OCI-LY3 (cell line): Measurements from ENCODE around the gene ADA.

Experiments
- H2AFZ ChIP-seq: fragments of 200-600, 300-600 bp; shearing (Covaris generic); 2 replicates; pipeline ENCODE4 v1.6.0; 2014; ENCODE audit warnings: antibody characterized with exemption, low read depth, low read length
- H3K27ac ChIP-seq: fragments of 200-600, 300-600 bp; sonication (generic); 2 replicates; pipeline ENCODE4 v1.5.1; 2014; ENCODE audit warnings: mild to moderate bottlenecking, low read length, moderate library complexity, mixed read lengths
- H3K27me3 ChIP-seq: fragments of 200-600, 300-600 bp; sonication (generic); 2 replicates; pipeline ENCODE4 v1.6.1; 2014; ENCODE audit warnings: low read depth, low read length, mixed read lengths
- H3K36me3 ChIP-seq: fragments of 200-600, 300-600 bp; sonication (generic); replicated peaks from 2 replicates; pipeline ENCODE3; 2014; ENCODE audit warnings: low read depth, low read length, mixed read lengths
- H3K4me1 ChIP-seq: fragments of 300-600, 200-600 bp; sonication (generic); 2 replicates; pipeline ENCODE4 v1.6.1; 2014; ENCODE audit warnings: low read length, mixed read lengths
- H3K4me2 ChIP-seq: fragments of 200-600, 300-600 bp; sonication (generic); 2 replicates; pipeline ENCODE4 v1.6.1; 2014; ENCODE audit warnings: low read length, mixed read lengths
- H3K4me3 ChIP-seq: fragments of 300-600, 200-600 bp; sonication (generic); 2 replicates; pipeline ENCODE4 v1.5.1; 2014; ENCODE audit warnings: antibody characterized with exemption, mild to moderate bottlenecking, low read length, moderate library complexity
- H3K79me2 ChIP-seq: fragments of 300-600, 200-600 bp; shearing (Covaris generic); 2 replicates; pipeline ENCODE4 v1.6.1; 2014; ENCODE audit warnings: mild to moderate bottlenecking, low read length, mixed read lengths
- H3K9ac ChIP-seq: fragments of 300-600, 200-600 bp; shearing (Covaris generic); 2 replicates; pipeline ENCODE4 v1.6.0; 2014; ENCODE audit warnings: mild to moderate bottlenecking, low read length, moderate library complexity
- H3K9me3 ChIP-seq: fragments of 200-600, 300-600 bp; shearing (Covaris generic); 2 replicates; pipeline ENCODE4 v1.6.1; 2014; ENCODE audit warnings: low read length, mixed read lengths; ENCODE audit not compliant: insufficient read depth
- H4K20me1 ChIP-seq: fragments of 200-600, 300-600 bp; sonication (generic); 2 replicates; pipeline ENCODE4 v1.6.1; 2016; ENCODE audit warnings: low read length, mixed read lengths; ENCODE audit not compliant: insufficient read depth
- EZH2phosphoT487 ChIP-seq: fragments of 200-600 bp; shearing (Covaris generic); IDR thresholded peaks from 2 replicates; pipeline ENCODE4 v1.6.1; 2018; ENCODE audit warnings: antibody characterized with exemption, mixed run types, low read depth
- TF ChIP-seq, protein P1 (sequence below): fragments of 200-600, 300-600 bp; sonication (generic); IDR thresholded peaks from 2 replicates; pipeline ENCODE4 v1.5.1; 2014; ENCODE audit warnings: antibody characterized with exemption, low read length, low read depth

ADA gene

DNA sequence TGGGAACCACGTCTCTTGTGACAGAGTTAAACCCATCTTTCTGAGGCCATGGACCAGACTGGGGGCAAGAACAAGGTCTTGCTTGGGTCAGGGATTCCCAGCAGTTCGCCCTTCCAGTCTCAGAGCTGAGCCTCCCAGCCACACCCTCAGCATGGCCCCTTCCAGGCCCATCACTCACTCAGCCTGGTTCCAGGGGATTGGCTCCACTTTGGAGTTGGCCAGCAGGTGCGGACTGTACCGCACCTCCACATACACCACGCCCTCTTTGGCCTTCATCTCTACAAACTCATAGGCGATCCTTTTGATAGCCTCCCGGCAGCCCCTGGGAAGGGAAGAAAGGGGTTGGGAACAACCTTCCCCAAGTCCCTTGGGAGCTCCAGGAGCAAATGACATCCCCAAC is 25.2 kb downstream of the ADA start:
- Histone ChIP-seq H3K9me3 (no peaks in the 10 kb centered on the region), H3K27me3 (no peaks in the 10 kb centered on the region), H3K4me3 (no peak overlapping the region), H3K79me2 (no peaks in the 10 kb centered on the region), H4K20me1 (0 out of 2 replicates have a peak, but pooled peaks cover 6% of the 10 kb centered on the region), H2AFZ (no peak overlapping the region), H3K9ac (no peak overlapping the region), H3K4me1 (no peaks in the 10 kb centered on the region), H3K4me2 (no peak overlapping the region), H3K36me3 (peaks cover 63% of the 10 kb centered on the region), H3K27ac (no peak overlapping the region)
- TF ChIP-seq EZH2phosphoT487, result no peak
- TF ChIP-seq, protein P1, sequence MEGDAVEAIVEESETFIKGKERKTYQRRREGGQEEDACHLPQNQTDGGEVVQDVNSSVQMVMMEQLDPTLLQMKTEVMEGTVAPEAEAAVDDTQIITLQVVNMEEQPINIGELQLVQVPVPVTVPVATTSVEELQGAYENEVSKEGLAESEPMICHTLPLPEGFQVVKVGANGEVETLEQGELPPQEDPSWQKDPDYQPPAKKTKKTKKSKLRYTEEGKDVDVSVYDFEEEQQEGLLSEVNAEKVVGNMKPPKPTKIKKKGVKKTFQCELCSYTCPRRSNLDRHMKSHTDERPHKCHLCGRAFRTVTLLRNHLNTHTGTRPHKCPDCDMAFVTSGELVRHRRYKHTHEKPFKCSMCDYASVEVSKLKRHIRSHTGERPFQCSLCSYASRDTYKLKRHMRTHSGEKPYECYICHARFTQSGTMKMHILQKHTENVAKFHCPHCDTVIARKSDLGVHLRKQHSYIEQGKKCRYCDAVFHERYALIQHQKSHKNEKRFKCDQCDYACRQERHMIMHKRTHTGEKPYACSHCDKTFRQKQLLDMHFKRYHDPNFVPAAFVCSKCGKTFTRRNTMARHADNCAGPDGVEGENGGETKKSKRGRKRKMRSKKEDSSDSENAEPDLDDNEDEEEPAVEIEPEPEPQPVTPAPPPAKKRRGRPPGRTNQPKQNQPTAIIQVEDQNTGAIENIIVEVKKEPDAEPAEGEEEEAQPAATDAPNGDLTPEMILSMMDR, result no peak

DNA sequence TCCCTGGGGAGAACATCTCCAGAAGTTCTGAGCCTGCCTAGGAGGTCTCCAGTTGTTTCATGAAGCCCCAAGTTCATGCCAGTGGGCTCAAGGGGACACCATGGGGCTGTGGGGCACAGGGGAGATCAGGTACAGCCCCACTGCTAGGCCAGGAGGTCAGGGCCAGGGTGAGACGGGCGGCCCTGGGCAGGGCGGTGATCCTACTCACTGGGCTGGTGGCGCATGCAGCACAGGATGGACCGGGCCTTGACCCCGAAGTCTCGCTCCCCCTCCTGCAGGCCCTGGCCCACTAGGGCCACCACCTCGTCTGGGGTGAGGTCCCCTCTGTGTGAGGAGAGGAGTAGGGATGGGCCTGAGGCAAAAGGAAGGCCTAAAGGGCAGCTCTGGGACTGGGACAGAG is 26.1 kb downstream of the ADA start:
- Histone ChIP-seq H3K36me3 (peaks cover 69% of the 10 kb centered on the region), H3K4me1 (no peaks in the 10 kb centered on the region)
- TF ChIP-seq EZH2phosphoT487, result no peak
- TF ChIP-seq, protein P1, result no peak

DNA sequence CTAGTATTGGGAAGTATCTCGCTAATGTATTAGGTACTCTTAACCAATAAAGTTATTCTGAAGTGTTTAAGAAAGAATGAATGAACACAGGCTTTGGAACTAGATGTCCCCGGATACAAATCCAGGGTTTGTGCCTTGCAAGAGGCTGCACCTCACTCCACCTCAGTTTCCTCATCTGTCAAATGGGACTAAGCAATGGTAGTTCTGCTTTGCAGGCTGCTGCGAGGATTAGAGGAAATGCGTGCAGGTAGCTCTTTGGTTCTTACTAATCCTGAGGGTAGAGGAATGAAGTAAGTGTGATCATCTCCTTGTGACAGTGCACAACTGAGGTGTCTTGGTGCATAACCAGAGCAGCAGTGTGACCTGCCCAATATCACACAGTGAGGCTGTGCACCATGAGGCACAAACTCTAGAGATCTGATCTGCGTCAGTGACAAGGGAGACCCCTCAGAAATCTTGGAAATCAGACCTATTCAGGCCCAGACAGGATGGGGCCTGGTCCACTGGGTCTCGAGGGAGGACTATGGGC is 26.7 kb downstream of the ADA start:
- H3K4me1 ChIP-seq, result no peaks in the 10 kb centered on the region
- no peak overlapping the region for H3K4me3 ChIP-seq
- peaks cover 10% of the 10 kb centered on the region; the same call in 1 of the 2 replicates for H4K20me1 ChIP-seq
- no peaks in the 10 kb centered on the region for H3K9me3 ChIP-seq
- H3K79me2 ChIP-seq, result no peaks in the 10 kb centered on the region
- no peak overlapping the region for H2AFZ ChIP-seq
- no peaks in the 10 kb centered on the region for H3K27me3 ChIP-seq
- TF ChIP-seq, protein P1, result no peak
- no peak for TF ChIP-seq EZH2phosphoT487
- no peak overlapping the region for H3K9ac ChIP-seq
- H3K36me3 ChIP-seq, result peaks cover 75% of the 10 kb centered on the region
- no peak overlapping the region for H3K4me2 ChIP-seq
- no peak overlapping the region for H3K27ac ChIP-seq

More for the DNA sequence above, 26.1 kb downstream of the ADA start:
- no peak overlapping the region for H3K4me3 ChIP-seq
- H2AFZ ChIP-seq, result no peak overlapping the region
- no peaks in the 10 kb centered on the region for H3K79me2 ChIP-seq
- peaks cover 6% of the 10 kb centered on the region; the same call in 1 of the 2 replicates for H4K20me1 ChIP-seq
- H3K27ac ChIP-seq, result no peak overlapping the region
- H3K9ac ChIP-seq, result no peak overlapping the region
- no peaks in the 10 kb centered on the region for H3K9me3 ChIP-seq
- no peaks in the 10 kb centered on the region for H3K27me3 ChIP-seq
- H3K4me2 ChIP-seq, result no peak overlapping the region

DNA sequence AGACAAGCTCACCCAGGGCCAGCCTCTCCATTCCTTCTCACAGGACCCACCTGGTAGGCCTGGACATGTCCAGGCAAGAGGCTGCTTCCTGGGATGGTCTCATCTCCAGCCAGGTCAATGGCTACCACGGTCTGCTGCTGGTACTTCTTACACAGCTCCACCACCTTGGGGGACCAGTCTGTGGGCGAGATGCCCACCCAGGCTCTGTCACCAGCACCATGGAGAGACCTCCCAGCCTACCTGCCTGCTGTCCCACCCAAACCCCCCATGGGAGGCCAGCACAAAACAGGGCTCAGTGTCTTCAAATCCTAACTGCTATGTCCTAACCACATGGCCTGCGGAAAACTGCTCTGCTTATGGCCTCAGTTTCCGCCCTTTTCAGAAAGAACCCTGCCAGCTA is 27.3 kb downstream of the ADA start:
- H3K36me3 ChIP-seq, result peaks cover 81% of the 10 kb centered on the region
- H3K79me2 ChIP-seq, result no peaks in the 10 kb centered on the region
- no peak for TF ChIP-seq EZH2phosphoT487
- TF ChIP-seq, protein P1, result no peak
- H3K9ac ChIP-seq, result no peak overlapping the region
- H3K27ac ChIP-seq, result no peak overlapping the region
- H3K4me2 ChIP-seq, result no peak overlapping the region
- no peak overlapping the region for H2AFZ ChIP-seq
- no peaks in the 10 kb centered on the region for H3K4me1 ChIP-seq
- no peaks in the 10 kb centered on the region for H3K9me3 ChIP-seq
- H3K27me3 ChIP-seq, result no peaks in the 10 kb centered on the region
- H4K20me1 ChIP-seq, result peaks cover 16% of the 10 kb centered on the region
- H3K4me3 ChIP-seq, result no peak overlapping the region
